ENCODE data around the gene TBX1.

- TF ChIP-seq EZH2 (IDR thresholded peaks at IDR 0.05; ENCODE audit: low read length) = no peak
- TF ChIP-seq, protein P1, sequence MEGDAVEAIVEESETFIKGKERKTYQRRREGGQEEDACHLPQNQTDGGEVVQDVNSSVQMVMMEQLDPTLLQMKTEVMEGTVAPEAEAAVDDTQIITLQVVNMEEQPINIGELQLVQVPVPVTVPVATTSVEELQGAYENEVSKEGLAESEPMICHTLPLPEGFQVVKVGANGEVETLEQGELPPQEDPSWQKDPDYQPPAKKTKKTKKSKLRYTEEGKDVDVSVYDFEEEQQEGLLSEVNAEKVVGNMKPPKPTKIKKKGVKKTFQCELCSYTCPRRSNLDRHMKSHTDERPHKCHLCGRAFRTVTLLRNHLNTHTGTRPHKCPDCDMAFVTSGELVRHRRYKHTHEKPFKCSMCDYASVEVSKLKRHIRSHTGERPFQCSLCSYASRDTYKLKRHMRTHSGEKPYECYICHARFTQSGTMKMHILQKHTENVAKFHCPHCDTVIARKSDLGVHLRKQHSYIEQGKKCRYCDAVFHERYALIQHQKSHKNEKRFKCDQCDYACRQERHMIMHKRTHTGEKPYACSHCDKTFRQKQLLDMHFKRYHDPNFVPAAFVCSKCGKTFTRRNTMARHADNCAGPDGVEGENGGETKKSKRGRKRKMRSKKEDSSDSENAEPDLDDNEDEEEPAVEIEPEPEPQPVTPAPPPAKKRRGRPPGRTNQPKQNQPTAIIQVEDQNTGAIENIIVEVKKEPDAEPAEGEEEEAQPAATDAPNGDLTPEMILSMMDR (optimal IDR thresholded peaks at IDR 0.05 in 1 of 3, IDR thresholded peaks at IDR 0.05 in 1 of 3, conservative IDR thresholded peaks at IDR 0.05 in 1 of 3; ENCODE audit: extremely low read depth in 1 of 3, insufficient read depth in 2 of 3, low read length in 3 of 3) = no peak
Measured at GRCh38 chr22:19796160-19796559, 35.6 kb downstream of the TBX1 start.

All from keratinocyte (primary cell).